ENCODE measurements around the gene UBL4B.

Gene UBL4B

DNA sequence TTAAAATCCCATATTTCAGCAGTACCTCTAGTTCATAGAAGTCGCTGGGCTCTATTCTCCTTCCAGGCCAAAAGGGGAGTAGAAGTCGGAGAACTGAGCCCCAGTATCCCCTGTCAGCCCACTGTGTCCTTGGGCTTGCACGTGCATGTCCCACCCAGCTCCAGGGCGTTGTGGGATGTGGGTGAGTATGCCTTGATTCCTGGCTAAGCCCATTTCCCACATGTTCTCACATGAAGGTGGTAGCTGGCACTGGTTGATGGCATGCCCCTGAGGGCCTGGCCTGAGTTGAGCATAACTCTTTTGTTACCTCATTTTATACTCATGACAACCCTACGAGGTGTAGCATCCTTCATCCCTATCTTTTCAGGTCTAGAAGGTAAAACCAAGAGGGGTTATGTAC lies 46.0 kb downstream of the UBL4B start:
- DNase-seq = no peak

DNA sequence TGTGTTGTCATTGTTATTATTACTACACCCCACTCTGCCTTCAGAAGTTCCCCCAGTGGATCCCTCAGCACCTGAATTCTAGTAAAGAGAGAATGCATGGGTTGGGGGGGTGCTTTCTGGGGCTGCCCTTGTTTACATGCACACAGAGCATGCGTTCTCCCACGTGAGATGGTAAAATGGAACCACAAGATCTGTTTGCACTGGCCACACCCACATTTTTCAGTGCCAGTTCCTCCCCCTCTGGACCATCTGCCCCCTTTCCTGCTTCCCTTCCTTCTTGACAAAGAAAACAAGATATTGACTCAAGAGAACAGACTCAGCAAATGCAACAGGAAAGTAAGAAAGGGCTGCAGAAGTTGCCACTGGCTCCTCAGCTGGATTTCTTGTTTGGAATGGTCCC lies 46.9 kb downstream of the UBL4B start:
- no peak for DNase-seq

GRCh38 chr1:110160538-110161100 lies 48.4 kb downstream of the UBL4B start:
- DNase-seq = no peak

- no peak for DNase-seq
These were observed 48.9 kb downstream of the UBL4B start for GRCh38 chr1:110161165-110161564.

DNA sequence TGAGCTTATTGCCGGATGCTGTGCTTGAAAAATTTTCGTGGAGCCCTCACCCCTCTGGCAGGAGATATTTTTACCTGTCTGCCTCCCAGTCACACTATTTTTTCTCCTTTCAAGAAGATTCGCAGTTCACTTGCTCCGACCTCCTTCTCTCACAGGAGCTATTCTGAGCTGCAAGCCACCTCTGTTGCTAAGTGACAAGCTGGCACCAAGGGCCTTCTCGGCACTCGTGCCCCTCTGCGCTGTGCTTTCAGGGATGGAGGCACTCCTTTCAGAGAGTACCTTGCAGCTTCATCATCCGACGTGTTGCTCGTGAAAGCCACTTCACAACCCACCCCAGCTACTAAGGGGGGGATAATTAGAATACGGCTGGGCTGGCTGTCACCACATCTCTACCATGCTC lies 49.6 kb downstream of the UBL4B start:
- DNase-seq = peak in 1 of 2 experiments; percentile 73
